A673 (cell line): Measurements from ENCODE around the gene MOK.

Experiments
- EZH2 ChIP-seq: fragments of 200-600 bp; sonication (generic); IDR thresholded peaks from 2 replicates; pipeline ENCODE4 v1.6.1; 2017; ENCODE audit warnings: borderline replicate concordance, low read depth, mild to moderate bottlenecking, mixed read lengths, antibody characterized with exemption, low read length; ENCODE audit not compliant: poor library complexity, severe bottlenecking
- TF ChIP-seq, protein P1 (sequence below): fragments of 300-800, 200-600 bp; sonication (generic); conservative IDR thresholded peaks from 2 replicates; pipeline ENCODE4 v1.5.1; 2017; ENCODE audit warnings: low read depth, mild to moderate bottlenecking, antibody characterized with exemption, low read length, moderate library complexity, mixed read lengths

DNA sequence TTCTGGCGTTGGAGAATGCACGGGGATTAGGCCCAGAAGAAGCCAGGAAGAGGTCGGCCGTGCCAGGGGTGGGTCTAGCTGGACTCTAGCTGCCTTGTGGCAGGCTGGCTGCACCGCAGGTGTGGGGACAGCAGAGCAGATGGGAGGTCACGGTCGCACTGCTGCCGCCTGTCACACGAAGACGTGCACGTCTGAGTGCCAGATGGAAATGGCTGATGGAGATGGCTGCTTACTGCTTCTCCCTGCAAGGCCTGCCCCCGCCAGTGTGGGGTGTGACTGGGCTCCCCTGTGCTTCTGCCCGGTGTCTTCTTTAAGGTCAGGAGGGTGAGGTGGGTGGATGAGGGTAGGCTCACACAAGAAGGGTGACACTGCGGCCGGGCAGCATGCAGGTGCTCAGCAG, 79.0 kb downstream of the MOK start:
- TF ChIP-seq, protein P1, sequence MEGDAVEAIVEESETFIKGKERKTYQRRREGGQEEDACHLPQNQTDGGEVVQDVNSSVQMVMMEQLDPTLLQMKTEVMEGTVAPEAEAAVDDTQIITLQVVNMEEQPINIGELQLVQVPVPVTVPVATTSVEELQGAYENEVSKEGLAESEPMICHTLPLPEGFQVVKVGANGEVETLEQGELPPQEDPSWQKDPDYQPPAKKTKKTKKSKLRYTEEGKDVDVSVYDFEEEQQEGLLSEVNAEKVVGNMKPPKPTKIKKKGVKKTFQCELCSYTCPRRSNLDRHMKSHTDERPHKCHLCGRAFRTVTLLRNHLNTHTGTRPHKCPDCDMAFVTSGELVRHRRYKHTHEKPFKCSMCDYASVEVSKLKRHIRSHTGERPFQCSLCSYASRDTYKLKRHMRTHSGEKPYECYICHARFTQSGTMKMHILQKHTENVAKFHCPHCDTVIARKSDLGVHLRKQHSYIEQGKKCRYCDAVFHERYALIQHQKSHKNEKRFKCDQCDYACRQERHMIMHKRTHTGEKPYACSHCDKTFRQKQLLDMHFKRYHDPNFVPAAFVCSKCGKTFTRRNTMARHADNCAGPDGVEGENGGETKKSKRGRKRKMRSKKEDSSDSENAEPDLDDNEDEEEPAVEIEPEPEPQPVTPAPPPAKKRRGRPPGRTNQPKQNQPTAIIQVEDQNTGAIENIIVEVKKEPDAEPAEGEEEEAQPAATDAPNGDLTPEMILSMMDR: no peak
- no peak for TF ChIP-seq EZH2
